Fibroblast of the aortic adventitia (primary cell): ENCODE results near the gene VILL. TPM values are rescaled to one million over a fixed set of nuclear protein-coding genes. Genes with fewer than 3 reads are reported as not detected.
A peak's percentile ranks its signal among the peaks of the same experiment; 100 is the strongest.

ENCODE experiments used
- DNase-seq: peaks from one replicate; pipeline ENCODE4 v3.0.0-alpha.2; 2010; ENCODE audit warnings: low read depth
- H3K4me3 ChIP-seq: 2 replicates; pipeline ENCODE4 v1.5.1; 2011; ENCODE audit warnings: low read depth, mild to moderate bottlenecking, control low read depth, low read length, moderate library complexity
- total RNA-seq: library from RNA; depleted of rRNA; stranded (reverse); fragments of >200 nt; gene quantifications from 2 replicates; pipeline ENCODE4 v1.2.3, GENCODE V29; 2012; ENCODE audit warnings: low replicate concordance
- TF ChIP-seq, protein P1 (sequence below): IDR thresholded peaks from 2 replicates; pipeline ENCODE4 v1.5.1; 2011; ENCODE audit warnings: mild to moderate bottlenecking, low read length, control low read depth, inconsistent platforms; ENCODE audit not compliant: insufficient read depth

Gene VILL
- total RNA-seq, 1 donor = 7.0 TPM

DNA sequence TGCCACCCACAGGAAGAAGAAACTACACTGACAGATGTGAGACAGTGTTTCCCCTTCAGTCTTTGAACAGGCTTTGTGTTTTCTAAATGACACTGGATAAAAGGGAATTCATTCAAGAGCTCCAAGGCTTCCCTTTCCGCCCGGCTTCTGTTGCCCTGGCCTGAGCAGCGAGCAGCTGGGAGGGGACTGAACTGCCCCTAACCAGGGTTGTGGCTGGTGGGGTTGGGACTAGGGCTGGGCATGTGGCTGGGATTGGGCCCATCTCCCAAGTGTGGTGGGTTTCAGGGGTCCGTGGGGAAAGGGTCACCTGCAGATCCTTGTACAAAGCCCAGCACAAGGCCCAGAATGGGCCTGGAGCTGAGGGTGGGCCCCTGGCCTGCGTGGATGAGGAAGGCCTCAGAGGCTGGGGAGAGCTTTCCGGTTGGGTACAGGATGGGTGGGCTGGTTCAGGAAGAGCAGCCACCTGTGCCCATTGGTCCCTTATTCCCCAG, 10.4 kb downstream of the VILL start:
- H3K4me3 ChIP-seq = no peak overlapping the region
- TF ChIP-seq, protein P1, sequence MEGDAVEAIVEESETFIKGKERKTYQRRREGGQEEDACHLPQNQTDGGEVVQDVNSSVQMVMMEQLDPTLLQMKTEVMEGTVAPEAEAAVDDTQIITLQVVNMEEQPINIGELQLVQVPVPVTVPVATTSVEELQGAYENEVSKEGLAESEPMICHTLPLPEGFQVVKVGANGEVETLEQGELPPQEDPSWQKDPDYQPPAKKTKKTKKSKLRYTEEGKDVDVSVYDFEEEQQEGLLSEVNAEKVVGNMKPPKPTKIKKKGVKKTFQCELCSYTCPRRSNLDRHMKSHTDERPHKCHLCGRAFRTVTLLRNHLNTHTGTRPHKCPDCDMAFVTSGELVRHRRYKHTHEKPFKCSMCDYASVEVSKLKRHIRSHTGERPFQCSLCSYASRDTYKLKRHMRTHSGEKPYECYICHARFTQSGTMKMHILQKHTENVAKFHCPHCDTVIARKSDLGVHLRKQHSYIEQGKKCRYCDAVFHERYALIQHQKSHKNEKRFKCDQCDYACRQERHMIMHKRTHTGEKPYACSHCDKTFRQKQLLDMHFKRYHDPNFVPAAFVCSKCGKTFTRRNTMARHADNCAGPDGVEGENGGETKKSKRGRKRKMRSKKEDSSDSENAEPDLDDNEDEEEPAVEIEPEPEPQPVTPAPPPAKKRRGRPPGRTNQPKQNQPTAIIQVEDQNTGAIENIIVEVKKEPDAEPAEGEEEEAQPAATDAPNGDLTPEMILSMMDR = no peak
- DNase-seq = no peak

DNA sequence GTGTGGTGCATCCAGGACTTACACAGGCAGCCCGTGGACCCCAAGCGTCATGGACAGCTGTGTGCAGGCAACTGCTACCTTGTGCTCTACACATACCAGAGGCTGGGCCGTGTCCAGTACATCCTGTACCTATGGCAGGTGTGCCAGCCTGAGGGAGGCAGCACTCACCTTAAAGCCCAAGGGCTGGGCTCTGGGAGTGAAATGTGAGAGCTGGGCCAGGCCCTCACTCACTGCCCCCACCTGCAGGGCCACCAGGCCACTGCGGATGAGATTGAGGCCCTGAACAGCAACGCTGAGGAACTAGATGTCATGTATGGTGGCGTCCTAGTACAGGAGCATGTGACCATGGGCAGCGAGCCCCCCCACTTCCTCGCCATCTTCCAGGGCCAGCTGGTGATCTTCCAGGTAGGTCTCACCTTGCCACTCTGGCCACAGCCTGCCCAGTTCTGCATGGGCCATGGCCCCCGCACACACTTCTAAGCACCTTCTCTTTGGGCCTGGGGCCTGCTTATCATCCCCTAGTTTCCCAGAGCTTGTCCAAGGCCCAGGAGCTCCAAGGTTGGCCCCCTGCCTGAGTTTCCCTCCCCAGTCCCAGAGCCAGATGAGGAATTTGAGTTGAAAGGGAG, 11.0 kb downstream of the VILL start:
- no peak overlapping the region for H3K4me3 ChIP-seq
- TF ChIP-seq, protein P1 = no peak
- no peak for DNase-seq

DNA sequence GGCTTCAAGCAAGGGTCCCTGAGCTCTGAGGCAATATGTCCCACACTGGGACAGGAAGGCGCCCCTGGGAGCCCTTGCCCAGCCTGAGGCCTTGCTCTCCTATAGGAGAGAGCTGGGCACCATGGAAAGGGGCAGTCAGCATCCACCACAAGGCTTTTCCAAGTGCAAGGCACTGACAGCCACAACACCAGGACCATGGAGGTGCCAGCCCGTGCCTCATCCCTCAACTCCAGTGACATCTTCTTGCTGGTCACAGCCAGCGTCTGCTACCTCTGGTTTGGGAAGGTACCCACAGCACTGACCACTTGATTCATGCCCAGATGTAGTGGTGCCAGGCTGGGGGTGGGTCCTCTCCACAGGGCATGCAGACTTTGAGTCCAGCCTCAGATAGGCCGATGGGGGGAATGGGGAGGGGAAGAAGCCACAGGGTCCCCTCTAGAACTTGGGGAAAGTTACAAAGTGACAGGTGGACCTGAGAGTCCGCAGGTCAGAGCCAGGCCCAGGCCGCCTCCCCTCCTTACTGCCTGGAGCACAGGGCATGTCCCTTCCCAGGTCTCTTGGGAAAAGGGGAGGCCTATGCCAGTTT, 11.8 kb downstream of the VILL start:
- H3K4me3 ChIP-seq = no peak overlapping the region
- TF ChIP-seq, protein P1 = no peak
- DNase-seq = no peak

DNA sequence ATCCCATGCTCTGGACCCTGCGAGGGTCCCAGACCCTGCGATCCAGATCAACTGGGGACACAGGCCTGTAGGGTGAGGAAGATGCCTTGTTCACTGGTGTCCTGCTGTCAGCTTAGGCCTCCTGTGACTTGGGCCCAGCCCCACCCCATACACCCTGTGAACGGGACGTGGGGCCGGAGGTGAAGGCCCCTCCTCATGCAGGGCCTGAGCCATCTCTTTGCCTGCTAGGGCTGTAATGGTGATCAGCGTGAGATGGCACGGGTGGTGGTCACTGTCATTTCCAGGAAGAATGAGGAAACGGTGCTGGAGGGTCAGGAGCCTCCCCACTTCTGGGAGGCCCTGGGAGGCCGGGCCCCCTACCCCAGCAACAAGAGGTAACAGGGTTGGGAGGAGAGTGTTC, 12.4 kb downstream of the VILL start:
- TF ChIP-seq, protein P1 = no peak
- no peak for DNase-seq
- no peak overlapping the region for H3K4me3 ChIP-seq

DNA sequence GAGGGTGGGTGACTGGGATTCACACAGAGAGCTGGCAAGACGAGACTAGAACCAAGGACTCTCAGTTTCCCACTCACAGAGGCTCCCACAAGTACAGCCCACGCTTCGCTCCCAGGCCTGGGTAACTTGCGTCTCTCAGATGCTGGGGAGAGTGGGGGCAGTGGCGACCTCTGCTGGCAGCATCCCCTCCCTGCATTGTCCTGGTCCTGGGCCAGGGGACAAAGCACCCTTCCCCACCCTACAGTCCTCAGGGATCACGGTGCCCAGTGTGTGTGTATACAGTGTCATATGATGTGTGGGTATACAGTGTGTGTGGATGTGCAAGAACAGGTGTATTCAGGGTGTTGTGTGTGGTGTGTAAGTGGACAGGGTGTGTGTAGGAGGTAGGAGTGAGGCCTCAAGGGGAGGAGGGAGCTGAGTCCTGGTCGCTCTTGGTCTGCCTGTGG, 12.8 kb downstream of the VILL start:
- no peak overlapping the region for H3K4me3 ChIP-seq
- TF ChIP-seq, protein P1 = peak; percentile 71
- DNase-seq = peak; percentile 32

DNA sequence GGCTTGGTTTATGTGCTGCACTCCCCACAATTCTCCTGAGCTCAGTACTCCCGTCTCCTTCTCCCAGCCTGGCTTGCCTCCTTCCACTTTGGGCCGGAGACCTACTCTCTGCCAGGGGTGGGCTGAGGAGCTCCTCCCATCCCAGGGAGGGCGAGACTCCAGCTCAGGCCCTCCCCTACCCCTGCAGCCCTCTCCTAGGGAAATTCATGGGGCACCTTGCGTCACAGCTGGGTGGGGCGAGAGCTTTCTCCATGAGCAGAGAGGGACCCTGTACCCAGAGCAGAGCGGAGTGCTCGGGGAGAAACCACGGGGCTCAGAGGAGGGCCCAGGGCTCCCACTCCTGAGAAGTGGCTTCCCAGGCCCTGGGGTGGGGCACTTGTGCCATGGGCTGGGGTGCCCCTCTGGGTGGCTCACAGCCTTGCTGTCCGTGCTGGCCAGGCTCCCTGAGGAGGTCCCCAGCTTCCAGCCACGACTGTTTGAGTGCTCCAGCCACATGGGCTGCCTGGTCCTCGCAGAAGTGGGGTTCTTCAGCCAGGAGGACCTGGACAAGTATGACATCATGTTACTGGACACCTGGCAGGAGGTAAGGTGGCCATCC, 13.3 kb downstream of the VILL start:
- DNase-seq = no peak
- no peak overlapping the region for H3K4me3 ChIP-seq
- TF ChIP-seq, protein P1 = no peak
